H1 (cell line): ENCODE results near the gene GFOD1. TPM values are rescaled to one million over a fixed set of nuclear protein-coding genes. Genes with fewer than 3 reads are reported as not detected.

Source experiments
- CTCF ChIA-PET: fragments of 300-600 bp; sonication (Branson Sonifier 250); formaldehyde crosslinking; loops from one replicate; lab custom pipeline; 2021; ENCODE audit not compliant: partially characterized antibody; lab: Charles Lee
- POLR2A ChIA-PET: fragments of 300-600 bp; sonication (Branson Sonifier 250); formaldehyde crosslinking; loops from one replicate; lab custom pipeline; 2021; ENCODE audit warnings: inconsistent platforms; ENCODE audit not compliant: partially characterized antibody; lab: Charles Lee
- DNase-seq, 2 experiments: peaks; one replicate each; pipeline versions ENCODE4 v3.0.0 to v3.0.0-alpha.2; 2010 to 2022; ENCODE audit warnings: low spot score in 2 of 2, low read depth in 1 of 2, mixed read lengths in 1 of 2
- FAIRE-seq: peaks from 2 replicates; lab custom pipeline; 2011; peaks lifted over from hg19 to GRCh38; lab: Jason Lieb, UNC
- H2AFZ ChIP-seq: 2 replicates; pipeline ENCODE4 v1.8.1; 2012; ENCODE audit warnings: low read length, inconsistent platforms
- H2AK5ac ChIP-seq: 2 replicates; pipeline ENCODE4 v1.6.1; 2013; ENCODE audit warnings: low read depth, low read length
- H2BK120ac ChIP-seq: replicated peaks from 2 replicates; pipeline ENCODE3; 2013; ENCODE audit warnings: low read depth, low read length, inconsistent platforms
- H2BK12ac ChIP-seq: 2 replicates; pipeline ENCODE4 v1.6.1; 2013; ENCODE audit warnings: low read depth, low read length
- H2BK15ac ChIP-seq: 2 replicates; pipeline ENCODE4 v1.6.1; 2013; ENCODE audit warnings: low read length
- H2BK20ac ChIP-seq: 2 replicates; pipeline ENCODE4 v1.6.1; 2013; ENCODE audit warnings: low read length
- H2BK5ac ChIP-seq: 2 replicates; pipeline ENCODE4 v1.6.1; 2013; ENCODE audit warnings: low read depth, low read length
- H3K14ac ChIP-seq: 2 replicates; pipeline ENCODE4 v1.6.1; 2013; ENCODE audit warnings: inconsistent platforms; ENCODE audit not compliant: insufficient read length
- H3K18ac ChIP-seq: 2 replicates; pipeline ENCODE4 v1.6.1; 2013; ENCODE audit warnings: low read length; ENCODE audit errors: extremely low read depth
- H3K23ac ChIP-seq: 2 replicates; pipeline ENCODE4 v1.6.1; 2013; ENCODE audit warnings: inconsistent platforms; ENCODE audit not compliant: insufficient read length
- H3K23me2 ChIP-seq: 2 replicates; pipeline ENCODE4 v1.6.1; 2013; ENCODE audit warnings: low read depth, low read length
- H3K27ac ChIP-seq: 2 replicates; pipeline ENCODE4 v1.6.1; 2011; ENCODE audit warnings: low read depth, low read length, inconsistent platforms
- H3K27me3 ChIP-seq, 4 experiments: replicated peaks in 1 of 4; 1 replicate in 1 of 4; 2 replicates in 3 of 4; pipeline versions ENCODE4 v1.6.1 to v1.8.1; 2011 to 2013; ENCODE audit warnings: low read length in 3 of 4, mild to moderate bottlenecking in 3 of 4, inconsistent platforms in 2 of 4, mixed read lengths in 2 of 4, moderate library complexity in 1 of 4; ENCODE audit not compliant: control insufficient read depth in 3 of 4, insufficient read depth in 3 of 4; ENCODE audit errors: extremely low read depth in 1 of 4
- H3K36me3 ChIP-seq, 4 experiments: 2 replicates each; pipeline versions ENCODE4 v1.6.1 to v1.8.1; 2011 to 2013; ENCODE audit warnings: mild to moderate bottlenecking in 4 of 4, low read length in 3 of 4, moderate library complexity in 2 of 4, control low read depth in 1 of 4, inconsistent platforms in 1 of 4; ENCODE audit not compliant: insufficient read depth in 4 of 4, control insufficient read depth in 2 of 4
- H3K4ac ChIP-seq: replicated peaks from 2 replicates; pipeline ENCODE3; 2013; ENCODE audit warnings: low read length, low read depth, mixed read lengths, inconsistent platforms; ENCODE audit not compliant: insufficient read length
- H3K4me1 ChIP-seq, 4 experiments: replicated peaks in 1 of 4; 1 replicate in 1 of 4; 2 replicates in 3 of 4; pipeline versions ENCODE4 v1.6.1 to v1.8.1; 2011 to 2013; ENCODE audit warnings: low read length in 3 of 4, inconsistent platforms in 2 of 4, mixed read lengths in 1 of 4; ENCODE audit not compliant: insufficient read depth in 4 of 4, control insufficient read depth in 3 of 4
- H3K4me2 ChIP-seq, 2 experiments: 2 replicates each; pipeline versions ENCODE4 v1.6.1 to v1.8.1; 2011 to 2013; ENCODE audit warnings: low read depth in 2 of 2, low read length in 2 of 2, control low read depth in 1 of 2, inconsistent platforms in 1 of 2, mild to moderate bottlenecking in 1 of 2; ENCODE audit not compliant: insufficient read depth in 1 of 2
- H3K4me3 ChIP-seq, 4 experiments: fragments of 200-600, 300-600 bp in 1 of 4; sonication (generic), shearing (Covaris generic), sonication (Bioruptor Twin) in 1 of 4; 2 replicates each; pipeline versions ENCODE4 v1.5.1 to v1.8.1; 2011 to 2016; ENCODE audit warnings: low read length in 4 of 4, low read depth in 3 of 4, control low read depth in 2 of 4, inconsistent platforms in 2 of 4, mild to moderate bottlenecking in 2 of 4, mixed read lengths in 1 of 4, moderate library complexity in 1 of 4; ENCODE audit not compliant: insufficient read depth in 2 of 4; ENCODE audit errors: extremely low read depth in 1 of 4
- H3K56ac ChIP-seq: replicated peaks from 2 replicates; pipeline ENCODE3; 2013; ENCODE audit warnings: low read depth, mild to moderate bottlenecking, mixed read lengths, low read length, inconsistent platforms; ENCODE audit not compliant: insufficient read length
- H3K79me1 ChIP-seq: 2 replicates; pipeline ENCODE4 v1.6.1; 2013; ENCODE audit warnings: low read depth, low read length, control low read depth
- H3K79me2 ChIP-seq, 2 experiments: 2 replicates each; pipeline versions ENCODE4 v1.6.1 to v1.8.1; 2012 to 2013; ENCODE audit warnings: low read length in 2 of 2, mild to moderate bottlenecking in 2 of 2, inconsistent platforms in 1 of 2; ENCODE audit not compliant: insufficient read depth in 2 of 2, control insufficient read depth in 1 of 2
- H3K9ac ChIP-seq, 4 experiments: replicated peaks in 1 of 4; 1 replicate in 1 of 4; 2 replicates in 3 of 4; pipeline versions ENCODE4 v1.6.1 to v1.8.1; 2011 to 2013; ENCODE audit warnings: low read depth in 3 of 4, low read length in 3 of 4, control low read depth in 2 of 4, mild to moderate bottlenecking in 2 of 4, moderate library complexity in 2 of 4, inconsistent platforms in 1 of 4; ENCODE audit errors: extremely low read depth in 1 of 4
- H3K9me3 ChIP-seq, 2 experiments: 2 replicates each; pipeline versions ENCODE4 v1.6.1 to v1.8.1; 2012 to 2013; ENCODE audit warnings: mild to moderate bottlenecking in 2 of 2, moderate library complexity in 2 of 2, control low read depth in 1 of 2, inconsistent platforms in 1 of 2, low read depth in 1 of 2, low read length in 1 of 2, mixed read lengths in 1 of 2; ENCODE audit not compliant: insufficient read depth in 2 of 2
- H4K20me1 ChIP-seq, 2 experiments: replicated peaks in 1 of 2; 2 replicates each; pipeline versions ENCODE3 to v1.8.1; 2011 to 2013; ENCODE audit warnings: inconsistent platforms in 2 of 2, low read length in 2 of 2, mild to moderate bottlenecking in 1 of 2; ENCODE audit not compliant: insufficient read depth in 2 of 2, control insufficient read depth in 1 of 2
- H4K5ac ChIP-seq: 2 replicates; pipeline ENCODE4 v1.6.1; 2013; ENCODE audit warnings: low read length, low read depth, mixed read lengths, inconsistent platforms; ENCODE audit not compliant: insufficient read length
- H4K8ac ChIP-seq: 2 replicates; pipeline ENCODE4 v1.8.0; 2013; ENCODE audit warnings: mild to moderate bottlenecking, moderate library complexity, low read length, inconsistent platforms; ENCODE audit not compliant: insufficient read depth; ENCODE audit errors: extremely low read depth
- H4K91ac ChIP-seq: replicated peaks from 2 replicates; pipeline ENCODE3; 2013; ENCODE audit warnings: low read length, mixed read lengths, inconsistent platforms; ENCODE audit not compliant: insufficient read length
- BACH1 ChIP-seq: IDR thresholded peaks from 2 replicates; pipeline ENCODE4 v1.6.1; 2012; ENCODE audit warnings: low read length, improper control_type of control experiment
- BCL11A ChIP-seq, 2 experiments: IDR thresholded peaks; one replicate each; pipeline ENCODE4 v1.6.1; 2011; ENCODE audit warnings: low read depth in 2 of 2, low read length in 2 of 2, mild to moderate bottlenecking in 2 of 2
- CBX5 ChIP-seq: fragments of 300-800, 300-1000 bp; sonication (generic); IDR thresholded peaks from 2 replicates; pipeline ENCODE4 v1.7.1; 2016; ENCODE audit warnings: antibody characterized with exemption, low read length, low read depth
- EP300 ChIP-seq, 2 experiments: IDR thresholded peaks; 1 replicate in 1 of 2; 2 replicates in 1 of 2; pipeline ENCODE4 v1.6.1; 2011 to 2012; ENCODE audit warnings: low read depth in 2 of 2, low read length in 2 of 2, mild to moderate bottlenecking in 2 of 2, borderline replicate concordance in 1 of 2, inconsistent platforms in 1 of 2, moderate library complexity in 1 of 2
- GTF2F1 ChIP-seq: IDR thresholded peaks from 2 replicates; pipeline ENCODE4 v1.6.1; 2012; ENCODE audit warnings: low read depth, low read length, improper control_type of control experiment, borderline replicate concordance
- HDAC6 ChIP-seq: IDR thresholded peaks from one replicate; pipeline ENCODE4 v1.7.1; 2012; ENCODE audit warnings: low read depth, mild to moderate bottlenecking, inconsistent platforms, low read length, moderate library complexity
- JUN ChIP-seq: IDR thresholded peaks from 2 replicates; pipeline ENCODE4 v1.6.1; 2011; ENCODE audit warnings: low read depth, mild to moderate bottlenecking, improper control_type of control experiment, low read length
- KDM1A ChIP-seq: fragments of 200-600, 300-600 bp; sonication (generic); IDR thresholded peaks from 2 replicates; pipeline ENCODE4 v1.7.1; 2016; ENCODE audit warnings: mild to moderate bottlenecking, low read length, borderline replicate concordance
- RFX5 ChIP-seq: IDR thresholded peaks from 2 replicates; pipeline ENCODE4 v1.6.1; 2011; ENCODE audit warnings: low read depth, low read length, improper control_type of control experiment, borderline replicate concordance
- SP4 ChIP-seq: IDR thresholded peaks from 2 replicates; pipeline ENCODE4 v1.6.1; 2012; ENCODE audit warnings: low read length, inconsistent platforms
- SUZ12 ChIP-seq: fragments of 200-600 bp; sonication (generic); IDR thresholded peaks from 2 replicates; pipeline ENCODE4 v1.6.1; 2012; ENCODE audit warnings: mild to moderate bottlenecking, inconsistent platforms, low read length, moderate library complexity, mixed read lengths
- TAF1 ChIP-seq: IDR thresholded peaks from 2 replicates; pipeline ENCODE4 v1.6.1; 2011; ENCODE audit warnings: mild to moderate bottlenecking, low read depth, low read length
- TAF7 ChIP-seq: optimal IDR thresholded peaks from 2 replicates; pipeline ENCODE3; 2011; ENCODE audit warnings: low read depth, mild to moderate bottlenecking, inconsistent platforms, low read length, moderate library complexity, borderline replicate concordance
- TEAD4 ChIP-seq: IDR thresholded peaks from 2 replicates; pipeline ENCODE4 v1.6.1; 2012; ENCODE audit warnings: low read depth, low read length, inconsistent platforms, mixed read lengths
- WGBS, 2 experiments: shearing (Covaris generic) in 1 of 2; methylation state at CpG; one replicate each; pipeline versions ENCODE4 v1.1.6 to v1.1.7; 2013 to 2015; ENCODE audit warnings: low lambda C conversion rate in 2 of 2, mixed read lengths in 2 of 2, inconsistent platforms in 1 of 2, low coverage in 1 of 2, missing lambda C conversion rate in 1 of 2; ENCODE audit not compliant: insufficient replicate concordance in 2 of 2, insufficient coverage in 1 of 2, insufficient read length in 1 of 2; ENCODE audit errors: extremely low coverage in 1 of 2, missing lambda C conversion rate in 1 of 2; 5-methylcytosine and 5-hydroxymethylcytosine counted together
- polyA plus RNA-seq, 7 experiments: library from polyadenylated mRNA; depleted of rRNA in 3 of 7; stranded (reverse) in 5 of 7; unstranded in 2 of 7; fragments of >200 nt in 5 of 7; fragments of 200-250 nt in 2 of 7; gene quantifications; 1 replicate in 5 of 7; 2 replicates in 1 of 7; 4 replicates in 1 of 7; pipeline versions ENCODE4 v1.2.1 to v1.2.3, GENCODE V29; 2011 to 2013; ENCODE audit warnings: missing spikeins in 2 of 7, mixed read lengths in 2 of 7
- total RNA-seq: library from RNA; stranded (reverse); fragmentation: NEBNext Ultra II Directional; extraction: Animal tissue kit (Norgen Biotek cat#: 25700); gene quantifications from 2 replicates; pipeline ENCODE4 v1.2.1, GENCODE V29; 2021

GFOD1 gene
- total and polyA plus RNA-seq, 2 of the 8 experiments (the other 6 are each of a cell fraction or from before 2014, with no cell fraction given), result 2.5 to 8.8 TPM

- POLR2A ChIA-PET, result no interaction called here
These were observed 94.9 kb downstream of the GFOD1 start for GRCh38 chr6:13392462-13392861.

More at GRCh38 chr6:13392462-13392861, 94.9 kb downstream of the GFOD1 start:
- no peak overlapping the region for H3K23ac ChIP-seq
- H2AFZ ChIP-seq, result no peak overlapping the region
- no peak overlapping the region for H3K18ac ChIP-seq
- no peak overlapping the region for H4K5ac ChIP-seq
- 57% methylated on average over 2 of the region's 2 CpGs; no CpG with 5 or more reads in 1 of the 2 experiments for WGBS, 2 experiments
- no peaks in the 10 kb centered on the region for H4K20me1 ChIP-seq
- no peak overlapping the region for H3K56ac ChIP-seq
- FAIRE-seq, result no peak
- TF ChIP-seq JUN, result no peak
- no peak for TF ChIP-seq TAF7
- TF ChIP-seq KDM1A, result no peak
- no peak for TF ChIP-seq SUZ12
- TF ChIP-seq HDAC6, result no peak
- no peak for TF ChIP-seq TAF1
- TF ChIP-seq BCL11A (IDR thresholded peaks at IDR 0.05; ENCODE audit: low read depth in 2 of 2, low read length in 2 of 2), result no peak
- TF ChIP-seq EP300 (IDR thresholded peaks at IDR 0.05; ENCODE audit: borderline replicate concordance in 1 of 2, low read depth in 2 of 2, low read length in 2 of 2), result no peak
- TF ChIP-seq RFX5, result no peak
- TF ChIP-seq CBX5, result no peak
- TF ChIP-seq SP4, result no peak
- TF ChIP-seq BACH1, result no peak
- no peak for TF ChIP-seq GTF2F1
- TF ChIP-seq TEAD4, result no peak
- TF ChIP-seq, all 59 proteins: peak for 0
- no peak overlapping the region for H3K27ac ChIP-seq
- H3K27me3 ChIP-seq, result no peaks in the 10 kb centered on the region
- H3K79me2 ChIP-seq, result no peaks in the 10 kb centered on the region
- no peak overlapping the region for H3K14ac ChIP-seq
- H2BK120ac ChIP-seq, result no peak overlapping the region
- H2BK15ac ChIP-seq, result no peak overlapping the region
- H3K4ac ChIP-seq, result no peak overlapping the region
- no peak overlapping the region for H2BK20ac ChIP-seq
- no peak overlapping the region for H3K4me2 ChIP-seq
- DNase-seq, result no peak
- H3K36me3 ChIP-seq, result no peaks in the 10 kb centered on the region
- H2BK5ac ChIP-seq, result no peak overlapping the region
- no peaks in the 10 kb centered on the region; the same call in 1 of the 2 replicates for H3K79me1 ChIP-seq
- H3K4me3 ChIP-seq, result no peak overlapping the region
- CTCF ChIA-PET, result interaction anchor here (0.6 to 3.3 kb wide), 7 partner anchors 8 to 183 kb away, joined by 3 to 16 read pairs (median 3); no protein-coding TSS in a partner anchor
- H3K23me2 ChIP-seq, result no peaks in the 10 kb centered on the region; the same call in 1 of the 2 replicates
- H4K91ac ChIP-seq, result no peak overlapping the region
- no peaks in the 10 kb centered on the region for H3K9me3 ChIP-seq
- H2BK12ac ChIP-seq, result no peak overlapping the region
- H4K8ac ChIP-seq, result no peak overlapping the region
- no peak overlapping the region for H3K9ac ChIP-seq
- no peaks in the 10 kb centered on the region for H3K4me1 ChIP-seq
- no peak overlapping the region for H2AK5ac ChIP-seq
